GM12878 (cell line): ENCODE data around the gene ZBED3. TPM values are rescaled to one million over a fixed set of nuclear protein-coding genes. Genes with fewer than 3 reads are reported as not detected.

Experiments
- RCOR1 ChIP-seq: conservative IDR thresholded peaks from 2 replicates; pipeline ENCODE4 v1.6.1; 2012; ENCODE audit warnings: low read depth, low read length, improper control_type of control experiment
- polyA plus RNA-seq, 11 experiments: library from polyadenylated mRNA; depleted of rRNA in 4 of 11; unstranded in 6 of 11; stranded (reverse) in 5 of 11; fragments of >200 nt; fragmentation: Nextera tagmentation in 4 of 11; fragmentation: Illumina TruSeq in 1 of 11; extraction: Ambion mirVana in 4 of 11; extraction: Trizol in 1 of 11; gene quantifications; 1 replicate in 1 of 11; 2 replicates in 10 of 11; pipeline versions ENCODE4 v1.2.1 to v1.2.3, GENCODE V29; 2011 to 2016; ENCODE audit warnings: inconsistent platforms in 2 of 11, missing spikeins in 2 of 11, low read depth in 1 of 11
- total RNA-seq, 4 experiments: library from RNA; depleted of rRNA in 3 of 4; stranded (reverse); fragments of >200 nt in 3 of 4; fragmentation: Illumina TruSeq in 1 of 4; extraction: Trizol in 1 of 4; gene quantifications; 2 replicates each; pipeline versions ENCODE4 v1.2.1 to v1.2.3, GENCODE V29; 2013 to 2021
- TF ChIP-seq, protein P1 (sequence below): fragments of 450-650 bp; IDR thresholded peaks from 2 replicates; pipeline ENCODE4 v1.6.1; 2017; ENCODE audit warnings: mild to moderate bottlenecking, moderate library complexity
- TF ChIP-seq, protein P2 (sequence below): fragments of 450-650 bp; IDR thresholded peaks from 2 replicates; pipeline ENCODE4 v1.6.1; 2017; ENCODE audit warnings: mild to moderate bottlenecking
- TF ChIP-seq, protein P3 (sequence below): fragments of 450-650 bp; IDR thresholded peaks from 2 replicates; pipeline ENCODE4 v1.6.1; 2017; ENCODE audit warnings: mild to moderate bottlenecking, moderate library complexity

Gene ZBED3
- total and polyA plus RNA-seq, 10 of the 15 experiments (the other 5 are each of a cell fraction or from before 2014, with no cell fraction given), result 1.0 to 16.9 (median 2.5) TPM

DNA sequence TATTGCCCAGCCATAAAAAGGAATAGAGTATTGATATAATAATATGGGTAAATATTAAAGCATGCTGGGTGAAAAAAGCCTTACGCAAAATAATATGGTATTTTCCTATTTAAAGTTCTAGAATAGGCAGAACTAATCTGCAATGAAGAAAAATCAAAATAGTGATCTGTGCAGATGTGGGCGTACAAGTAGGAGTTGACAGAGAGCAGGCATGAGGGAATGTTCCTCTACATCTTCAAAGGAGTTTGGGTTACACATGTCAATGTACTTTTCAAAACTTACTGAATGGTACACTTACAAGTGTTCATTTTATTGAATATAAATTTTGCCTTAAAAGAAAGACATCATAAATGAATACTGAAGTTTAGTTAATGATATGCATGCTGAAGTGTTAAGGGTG lies 33.0 kb upstream of the ZBED3 start (continued):
- TF ChIP-seq, protein P1, sequence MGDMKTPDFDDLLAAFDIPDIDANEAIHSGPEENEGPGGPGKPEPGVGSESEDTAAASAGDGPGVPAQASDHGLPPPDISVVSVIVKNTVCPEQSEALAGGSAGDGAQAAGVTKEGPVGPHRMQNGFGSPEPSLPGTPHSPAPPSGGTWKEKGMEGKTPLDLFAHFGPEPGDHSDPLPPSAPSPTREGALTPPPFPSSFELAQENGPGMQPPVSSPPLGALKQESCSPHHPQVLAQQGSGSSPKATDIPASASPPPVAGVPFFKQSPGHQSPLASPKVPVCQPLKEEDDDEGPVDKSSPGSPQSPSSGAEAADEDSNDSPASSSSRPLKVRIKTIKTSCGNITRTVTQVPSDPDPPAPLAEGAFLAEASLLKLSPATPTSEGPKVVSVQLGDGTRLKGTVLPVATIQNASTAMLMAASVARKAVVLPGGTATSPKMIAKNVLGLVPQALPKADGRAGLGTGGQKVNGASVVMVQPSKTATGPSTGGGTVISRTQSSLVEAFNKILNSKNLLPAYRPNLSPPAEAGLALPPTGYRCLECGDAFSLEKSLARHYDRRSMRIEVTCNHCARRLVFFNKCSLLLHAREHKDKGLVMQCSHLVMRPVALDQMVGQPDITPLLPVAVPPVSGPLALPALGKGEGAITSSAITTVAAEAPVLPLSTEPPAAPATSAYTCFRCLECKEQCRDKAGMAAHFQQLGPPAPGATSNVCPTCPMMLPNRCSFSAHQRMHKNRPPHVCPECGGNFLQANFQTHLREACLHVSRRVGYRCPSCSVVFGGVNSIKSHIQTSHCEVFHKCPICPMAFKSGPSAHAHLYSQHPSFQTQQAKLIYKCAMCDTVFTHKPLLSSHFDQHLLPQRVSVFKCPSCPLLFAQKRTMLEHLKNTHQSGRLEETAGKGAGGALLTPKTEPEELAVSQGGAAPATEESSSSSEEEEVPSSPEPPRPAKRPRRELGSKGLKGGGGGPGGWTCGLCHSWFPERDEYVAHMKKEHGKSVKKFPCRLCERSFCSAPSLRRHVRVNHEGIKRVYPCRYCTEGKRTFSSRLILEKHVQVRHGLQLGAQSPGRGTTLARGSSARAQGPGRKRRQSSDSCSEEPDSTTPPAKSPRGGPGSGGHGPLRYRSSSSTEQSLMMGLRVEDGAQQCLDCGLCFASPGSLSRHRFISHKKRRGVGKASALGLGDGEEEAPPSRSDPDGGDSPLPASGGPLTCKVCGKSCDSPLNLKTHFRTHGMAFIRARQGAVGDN, result no peak
- TF ChIP-seq, protein P2, sequence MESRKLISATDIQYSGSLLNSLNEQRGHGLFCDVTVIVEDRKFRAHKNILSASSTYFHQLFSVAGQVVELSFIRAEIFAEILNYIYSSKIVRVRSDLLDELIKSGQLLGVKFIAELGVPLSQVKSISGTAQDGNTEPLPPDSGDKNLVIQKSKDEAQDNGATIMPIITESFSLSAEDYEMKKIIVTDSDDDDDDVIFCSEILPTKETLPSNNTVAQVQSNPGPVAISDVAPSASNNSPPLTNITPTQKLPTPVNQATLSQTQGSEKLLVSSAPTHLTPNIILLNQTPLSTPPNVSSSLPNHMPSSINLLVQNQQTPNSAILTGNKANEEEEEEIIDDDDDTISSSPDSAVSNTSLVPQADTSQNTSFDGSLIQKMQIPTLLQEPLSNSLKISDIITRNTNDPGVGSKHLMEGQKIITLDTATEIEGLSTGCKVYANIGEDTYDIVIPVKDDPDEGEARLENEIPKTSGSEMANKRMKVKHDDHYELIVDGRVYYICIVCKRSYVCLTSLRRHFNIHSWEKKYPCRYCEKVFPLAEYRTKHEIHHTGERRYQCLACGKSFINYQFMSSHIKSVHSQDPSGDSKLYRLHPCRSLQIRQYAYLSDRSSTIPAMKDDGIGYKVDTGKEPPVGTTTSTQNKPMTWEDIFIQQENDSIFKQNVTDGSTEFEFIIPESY, result no peak
- TF ChIP-seq RCOR1, result no peak
- TF ChIP-seq, protein P3, sequence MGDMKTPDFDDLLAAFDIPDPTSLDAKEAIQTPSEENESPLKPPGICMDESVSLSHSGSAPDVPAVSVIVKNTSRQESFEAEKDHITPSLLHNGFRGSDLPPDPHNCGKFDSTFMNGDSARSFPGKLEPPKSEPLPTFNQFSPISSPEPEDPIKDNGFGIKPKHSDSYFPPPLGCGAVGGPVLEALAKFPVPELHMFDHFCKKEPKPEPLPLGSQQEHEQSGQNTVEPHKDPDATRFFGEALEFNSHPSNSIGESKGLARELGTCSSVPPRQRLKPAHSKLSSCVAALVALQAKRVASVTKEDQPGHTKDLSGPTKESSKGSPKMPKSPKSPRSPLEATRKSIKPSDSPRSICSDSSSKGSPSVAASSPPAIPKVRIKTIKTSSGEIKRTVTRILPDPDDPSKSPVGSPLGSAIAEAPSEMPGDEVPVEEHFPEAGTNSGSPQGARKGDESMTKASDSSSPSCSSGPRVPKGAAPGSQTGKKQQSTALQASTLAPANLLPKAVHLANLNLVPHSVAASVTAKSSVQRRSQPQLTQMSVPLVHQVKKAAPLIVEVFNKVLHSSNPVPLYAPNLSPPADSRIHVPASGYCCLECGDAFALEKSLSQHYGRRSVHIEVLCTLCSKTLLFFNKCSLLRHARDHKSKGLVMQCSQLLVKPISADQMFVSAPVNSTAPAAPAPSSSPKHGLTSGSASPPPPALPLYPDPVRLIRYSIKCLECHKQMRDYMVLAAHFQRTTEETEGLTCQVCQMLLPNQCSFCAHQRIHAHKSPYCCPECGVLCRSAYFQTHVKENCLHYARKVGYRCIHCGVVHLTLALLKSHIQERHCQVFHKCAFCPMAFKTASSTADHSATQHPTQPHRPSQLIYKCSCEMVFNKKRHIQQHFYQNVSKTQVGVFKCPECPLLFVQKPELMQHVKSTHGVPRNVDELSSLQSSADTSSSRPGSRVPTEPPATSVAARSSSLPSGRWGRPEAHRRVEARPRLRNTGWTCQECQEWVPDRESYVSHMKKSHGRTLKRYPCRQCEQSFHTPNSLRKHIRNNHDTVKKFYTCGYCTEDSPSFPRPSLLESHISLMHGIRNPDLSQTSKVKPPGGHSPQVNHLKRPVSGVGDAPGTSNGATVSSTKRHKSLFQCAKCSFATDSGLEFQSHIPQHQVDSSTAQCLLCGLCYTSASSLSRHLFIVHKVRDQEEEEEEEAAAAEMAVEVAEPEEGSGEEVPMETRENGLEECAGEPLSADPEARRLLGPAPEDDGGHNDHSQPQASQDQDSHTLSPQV, result no peak
